Renal cortical epithelial cell (primary cell): ENCODE data around the gene ZNRF3. TPM values are rescaled to one million over a fixed set of nuclear protein-coding genes. Genes with fewer than 3 reads are reported as not detected.
A peak's percentile ranks its signal among the peaks of the same experiment; 100 is the strongest.
"Not testable (repeated sequence)": the region's sequence is repeated elsewhere in the genome, so short reads cannot be mapped to it uniquely, and the experiment has no call there.

ENCODE experiments used
- DNase-seq: peaks from one replicate; pipeline ENCODE4 v3.0.0-alpha.2; 2011; ENCODE audit warnings: low read depth
- total RNA-seq: library from RNA; depleted of rRNA; stranded (reverse); fragments of >200 nt; gene quantifications from 2 replicates; pipeline ENCODE4 v1.2.3, GENCODE V29; 2014

The ZNRF3 gene
- 6.1 and 26.9 TPM in 2 replicates for total RNA-seq

- peak; percentile 50 for DNase-seq
Observed at GRCh38 chr22:28882878-28883656, at the start of gene ZNRF3. Gene ZNRF3 (plus strand): TSS chr22:28883572. CDS start chr22:28883767, 195 bp downstream.

DNA sequence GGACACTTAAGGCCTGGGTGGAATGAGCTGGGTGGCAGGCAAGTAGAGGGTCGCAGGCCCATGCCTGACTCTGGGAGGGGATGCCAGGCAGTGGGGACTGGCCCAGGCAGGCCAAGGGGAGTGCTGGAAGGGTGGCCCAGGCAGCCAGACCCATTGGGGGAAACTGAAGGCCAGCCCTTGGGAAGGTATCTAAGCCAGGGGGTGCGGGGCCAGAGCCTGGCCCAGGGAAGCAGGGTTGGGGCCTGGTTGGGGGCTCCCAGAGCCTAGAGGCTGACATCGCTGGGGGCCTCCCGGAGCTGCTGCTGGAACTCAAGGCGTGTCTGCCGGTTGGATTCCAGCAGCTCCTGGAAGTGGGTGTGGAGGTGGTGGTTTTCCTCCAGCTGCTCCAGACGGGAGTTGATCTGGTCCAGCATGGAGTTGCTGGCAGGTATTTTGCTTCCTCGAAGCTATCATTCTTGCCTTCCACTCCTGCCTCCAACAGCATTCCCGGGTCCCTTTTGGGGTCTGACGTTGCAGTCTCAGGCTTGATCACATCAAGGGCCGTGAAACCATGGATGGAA lies 47.7 kb upstream of the ZNRF3 start:
- DNase-seq, result no peak

DNA sequence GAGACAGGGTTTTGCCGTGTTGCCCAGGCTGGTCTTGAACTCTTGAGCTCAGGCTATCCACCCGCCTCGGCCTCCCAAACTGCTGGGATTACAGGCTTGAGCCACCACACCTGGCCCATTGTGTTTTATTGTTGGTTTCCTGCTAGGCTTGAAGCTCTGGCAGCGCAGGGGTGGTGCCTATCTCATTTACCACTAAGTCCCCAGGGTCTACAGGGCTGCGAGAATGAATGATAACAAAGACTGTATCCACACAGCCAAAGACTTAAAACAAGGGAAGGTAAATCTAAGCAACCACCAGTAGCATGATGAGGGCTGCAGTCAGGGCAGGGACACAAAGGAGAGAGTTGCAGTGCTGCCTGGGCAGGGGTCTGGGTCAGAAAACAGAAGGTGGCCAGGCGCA lies 45.7 kb upstream of the ZNRF3 start:
- no peak for DNase-seq

GRCh38 chr22:28838971-28839370 lies 44.4 kb upstream of the ZNRF3 start:
- DNase-seq, result no peak

- DNase-seq, result no peak
Observed at GRCh38 chr22:28841111-28841510, 42.3 kb upstream of the ZNRF3 start.

DNA sequence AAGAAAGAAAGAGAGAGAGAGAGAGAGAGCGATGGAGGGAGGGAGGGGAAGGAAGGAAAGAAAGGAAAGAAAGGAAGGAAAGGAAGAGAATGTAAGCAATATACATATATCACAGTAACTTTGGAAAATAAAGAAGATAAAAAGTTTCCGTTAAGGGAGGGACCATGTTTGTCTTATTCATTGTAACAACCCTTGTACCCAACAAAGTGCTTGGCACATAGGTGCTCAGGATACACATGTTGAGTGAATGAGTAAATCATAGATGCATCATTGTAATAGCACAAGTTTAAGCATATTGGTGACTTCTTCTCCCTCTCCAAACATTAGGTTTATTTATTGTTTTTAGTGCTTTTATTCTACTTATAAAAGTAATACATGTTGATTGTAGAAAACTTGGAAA lies 39.7 kb upstream of the ZNRF3 start:
- DNase-seq, result no peak

DNA sequence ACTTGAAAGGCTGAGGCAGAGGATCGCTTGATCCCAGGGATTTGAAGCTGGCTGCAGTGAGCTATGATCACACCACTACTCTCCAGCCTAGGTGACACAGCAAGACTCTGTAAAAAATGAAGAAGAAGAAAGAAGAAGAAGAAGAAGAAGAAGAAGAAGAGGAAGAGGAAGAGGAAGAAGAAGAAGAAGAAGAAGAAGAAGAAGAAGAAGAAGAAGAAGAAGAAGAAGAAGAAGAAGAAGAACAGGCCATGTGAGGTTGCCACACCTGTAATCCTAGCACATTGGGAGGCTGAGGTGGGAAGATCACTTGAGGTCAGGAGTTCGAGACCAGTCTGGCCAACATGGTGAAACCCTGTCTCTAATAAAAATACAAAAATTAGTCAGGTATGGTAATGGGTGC lies 39.1 kb upstream of the ZNRF3 start:
- DNase-seq, result not testable (repeated sequence)

- no peak for DNase-seq
Observed at GRCh38 chr22:28846994-28847393, 36.4 kb upstream of the ZNRF3 start.

- DNase-seq, result peak; percentile 80
Observed at GRCh38 chr22:28855355-28856094, 27.8 kb upstream of the ZNRF3 start.

DNA sequence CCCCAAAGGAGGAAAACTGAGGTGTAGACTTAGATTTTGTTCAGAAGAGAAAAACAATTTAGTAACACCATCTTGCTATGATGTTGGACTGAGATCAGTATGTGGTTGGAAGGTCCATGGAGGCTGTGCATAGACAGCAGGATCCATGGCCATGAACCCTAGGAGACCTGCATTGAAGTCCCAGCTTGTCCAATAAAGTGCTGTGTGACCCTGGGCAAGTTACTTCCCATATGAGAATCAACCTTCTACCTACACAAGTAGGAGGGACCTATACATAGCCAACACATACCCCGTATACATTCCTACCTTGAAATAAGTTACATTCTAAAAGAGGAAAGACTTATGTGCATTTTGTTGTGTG lies 27.3 kb upstream of the ZNRF3 start:
- no peak for DNase-seq

- DNase-seq, result peak; percentile 39
Observed at GRCh38 chr22:28857288-28857687, 26.1 kb upstream of the ZNRF3 start.

GRCh38 chr22:28864878-28865596 lies 18.3 kb upstream of the ZNRF3 start:
- DNase-seq, result peak; percentile 58

GRCh38 chr22:28867191-28867590 lies 16.2 kb upstream of the ZNRF3 start:
- no peak for DNase-seq

DNA sequence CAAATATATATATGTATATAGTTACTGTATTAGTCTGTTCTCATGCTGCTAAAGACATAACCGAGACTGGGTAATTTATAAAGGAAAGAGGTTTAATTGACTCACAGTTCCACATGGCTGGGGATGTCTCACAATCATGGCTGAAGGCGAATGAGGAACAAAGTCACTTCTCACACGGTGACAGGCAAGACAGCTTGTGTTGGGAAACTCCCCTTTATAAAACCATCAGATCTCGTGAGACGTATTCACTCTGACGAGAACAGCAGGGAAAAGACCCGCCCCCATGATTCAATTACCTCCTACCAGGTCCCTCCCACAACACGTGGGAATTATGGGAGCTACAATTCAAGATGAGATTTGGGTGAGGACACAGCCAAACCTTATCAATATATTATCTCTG lies 15.0 kb upstream of the ZNRF3 start:
- DNase-seq, result not testable (repeated sequence)

GRCh38 chr22:28869736-28870135 lies 13.6 kb upstream of the ZNRF3 start:
- DNase-seq, result no peak

- DNase-seq, result no peak
Observed at GRCh38 chr22:28873183-28873963, 10.0 kb upstream of the ZNRF3 start.

DNA sequence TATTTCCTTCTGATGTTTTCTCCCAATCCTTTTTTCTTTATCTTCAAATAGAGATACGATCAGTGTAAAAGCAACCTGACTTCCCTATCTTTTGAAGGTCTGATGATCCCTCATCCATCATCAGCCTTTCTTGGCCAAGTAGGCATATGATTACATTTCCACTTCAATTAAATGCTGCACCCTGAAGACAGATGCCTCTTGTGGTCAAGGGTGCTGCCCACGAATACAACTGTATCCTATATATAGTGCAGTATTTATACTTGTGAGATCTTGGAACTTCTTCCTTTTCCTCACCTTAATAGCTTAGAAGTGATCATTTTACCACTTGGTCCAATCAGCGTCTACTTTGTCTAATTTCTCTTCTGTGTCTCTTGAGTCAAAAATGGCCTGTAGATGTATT lies 9.3 kb upstream of the ZNRF3 start:
- DNase-seq, result no peak

- DNase-seq, result no peak
Observed at GRCh38 chr22:28874811-28875320, 8.5 kb upstream of the ZNRF3 start.

GRCh38 chr22:28882545-28882877 lies 861 bp upstream of the ZNRF3 start:
- no peak for DNase-seq

- no peak for DNase-seq
Observed at GRCh38 chr22:28883657-28883916, 215 bp downstream of the ZNRF3 start.

GRCh38 chr22:28883917-28884746 lies 760 bp downstream of the ZNRF3 start:
- no peak for DNase-seq
